GM19397 (cell line): Measurements from ENCODE around the gene CAMK1D.
"Not testable (repeated sequence)": the region's sequence is repeated elsewhere in the genome, so short reads cannot be mapped to it uniquely, and the experiment has no call there.

Source experiments
- ATAC-seq: cut with Tn5 transposase; IDR thresholded peaks from one replicate; pipeline ENCODE4 v1.9.1; 2021; ENCODE audit warnings: mild to moderate bottlenecking, moderate library complexity; ENCODE audit not compliant: unreplicated experiment

Gene CAMK1D

DNA sequence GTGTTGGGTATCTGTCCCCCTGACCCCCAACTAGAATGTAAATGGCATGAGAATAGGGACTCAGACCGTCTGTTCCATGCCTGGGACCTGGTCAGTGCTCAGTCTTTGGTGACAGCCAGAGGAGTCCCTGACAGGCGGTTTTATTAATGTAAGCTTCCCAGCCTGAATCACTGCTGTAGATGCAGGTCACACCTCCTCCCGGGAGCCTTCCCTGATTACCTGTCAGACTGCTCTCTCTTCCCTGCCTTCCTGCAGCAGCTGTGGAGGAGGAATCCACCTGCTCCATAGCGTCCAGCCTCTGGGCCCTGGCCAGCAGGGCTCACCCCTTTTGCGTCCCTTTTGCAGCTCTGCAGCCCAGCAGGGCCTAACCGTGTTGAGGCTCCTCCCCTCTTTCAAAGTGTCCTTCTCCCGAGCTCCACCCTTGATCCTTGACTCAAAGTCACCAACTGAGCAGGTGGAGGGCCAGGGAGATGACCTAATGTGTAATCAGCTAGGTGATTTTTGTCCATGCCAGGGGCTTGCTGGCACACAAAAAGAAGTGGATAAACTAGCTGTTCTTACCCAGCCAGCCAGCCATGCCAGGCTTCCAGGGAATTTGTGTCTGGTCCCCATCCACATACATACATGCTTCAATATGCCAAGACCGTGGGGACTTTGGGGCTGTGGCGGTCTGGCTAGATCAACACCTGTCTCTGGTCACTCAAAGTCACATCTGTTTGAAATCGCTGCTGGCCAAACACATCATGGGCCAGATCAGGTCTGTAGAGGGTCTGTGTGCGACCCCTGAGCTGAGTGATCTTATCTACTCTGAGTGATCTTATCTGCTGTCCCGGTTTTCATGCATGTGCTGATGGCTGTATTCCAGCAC, 457.1 kb downstream of the CAMK1D start:
- ATAC-seq: no peak

DNA sequence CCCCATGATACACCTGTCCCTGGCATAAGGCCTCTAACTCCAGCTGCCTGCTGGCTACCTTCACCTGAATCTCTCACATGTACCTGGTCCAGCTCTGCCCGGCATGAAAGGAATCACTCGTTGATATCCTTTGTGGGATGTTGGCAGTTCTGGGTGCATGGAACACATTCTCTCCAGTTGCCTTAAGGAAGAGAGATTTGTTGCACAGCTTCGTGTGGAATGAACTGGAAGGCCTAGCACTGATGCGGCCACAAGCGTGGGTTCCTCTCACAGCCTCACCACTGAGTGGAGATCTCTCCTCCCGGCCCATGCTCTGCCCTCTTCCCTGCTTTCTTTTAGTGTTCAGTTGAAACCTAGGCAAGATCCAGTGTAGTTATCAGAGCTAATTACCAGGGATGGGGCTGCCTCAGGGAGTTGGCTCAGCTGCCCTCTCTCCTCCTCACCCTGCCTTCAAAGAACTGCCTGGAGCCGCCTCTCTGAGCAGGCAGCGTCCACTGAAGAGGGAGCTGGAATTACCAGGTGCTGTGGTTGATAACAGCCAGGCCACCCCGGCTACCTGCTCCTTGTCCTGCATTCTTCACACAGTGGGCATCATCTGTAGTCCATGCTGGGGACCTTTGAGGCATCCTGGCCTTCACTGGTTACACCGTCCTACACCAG, 457.9 kb downstream of the CAMK1D start:
- no peak for ATAC-seq

DNA sequence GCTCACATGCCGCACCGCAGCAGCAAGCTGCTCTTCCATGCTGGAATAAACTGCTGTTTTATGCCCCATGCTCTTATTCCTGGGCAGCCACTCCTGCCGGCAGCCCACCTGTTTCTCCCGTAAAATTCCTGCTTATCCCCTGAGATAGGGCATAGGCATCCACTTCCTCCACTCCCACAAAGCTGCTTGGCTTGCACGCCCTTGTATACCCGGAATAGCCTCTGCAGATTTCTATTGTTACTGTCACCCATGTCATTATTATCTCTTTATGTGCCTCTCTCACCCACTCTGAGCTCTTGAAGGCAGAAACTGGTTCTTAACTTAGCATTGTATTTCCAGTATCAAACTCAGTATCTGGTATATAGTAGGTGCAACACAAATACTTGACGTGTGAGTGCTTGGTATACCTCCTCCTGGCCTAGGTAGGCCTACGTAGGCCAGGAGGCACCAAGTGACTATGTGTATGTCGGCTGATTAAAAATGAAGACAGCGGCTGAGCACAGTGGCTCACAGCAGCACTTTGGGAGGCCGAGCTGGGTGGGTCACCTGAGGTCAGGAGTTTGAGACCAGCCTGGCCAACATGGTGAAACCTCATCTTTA, 458.8 kb downstream of the CAMK1D start:
- ATAC-seq: no peak

DNA sequence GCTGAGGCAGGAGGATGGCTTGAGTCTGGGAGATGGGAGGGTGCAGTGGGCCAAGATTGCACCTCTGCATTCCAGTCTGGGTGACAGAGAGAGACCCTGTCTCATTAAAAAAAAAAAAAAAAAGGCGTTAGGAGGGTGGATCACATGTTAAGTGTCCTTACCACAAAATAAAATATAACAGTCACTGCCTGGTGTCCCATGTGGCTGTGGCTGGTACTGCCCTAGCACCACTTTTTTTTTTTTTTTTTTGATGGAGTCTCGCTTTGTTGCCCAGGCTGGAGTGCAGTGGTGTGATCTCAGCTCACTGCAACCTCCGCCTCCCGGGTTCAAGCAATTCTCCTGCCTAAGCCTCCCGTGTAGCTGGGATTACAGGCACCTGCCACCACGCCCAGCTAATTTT, 460.7 kb downstream of the CAMK1D start:
- not testable (repeated sequence) for ATAC-seq

DNA sequence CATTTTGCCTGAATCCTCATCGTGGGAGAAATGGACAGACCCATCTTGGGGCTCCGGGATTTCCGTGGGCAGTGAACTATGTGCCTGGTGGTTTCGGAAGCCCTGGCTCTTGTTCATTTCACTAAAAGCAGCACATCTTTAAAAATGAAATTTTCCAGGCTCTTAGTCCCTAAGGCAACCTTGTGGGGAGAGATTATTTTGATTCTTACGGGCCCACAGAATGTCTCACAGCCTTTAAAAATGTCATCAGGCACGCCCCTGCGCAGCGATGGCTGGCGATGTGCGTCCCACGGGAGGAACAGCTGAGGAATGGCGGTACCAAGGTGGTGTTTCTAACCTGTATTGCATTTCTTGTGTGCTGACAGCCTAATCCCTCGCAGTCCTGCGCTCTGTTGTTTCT, 462.5 kb downstream of the CAMK1D start:
- no peak for ATAC-seq

DNA sequence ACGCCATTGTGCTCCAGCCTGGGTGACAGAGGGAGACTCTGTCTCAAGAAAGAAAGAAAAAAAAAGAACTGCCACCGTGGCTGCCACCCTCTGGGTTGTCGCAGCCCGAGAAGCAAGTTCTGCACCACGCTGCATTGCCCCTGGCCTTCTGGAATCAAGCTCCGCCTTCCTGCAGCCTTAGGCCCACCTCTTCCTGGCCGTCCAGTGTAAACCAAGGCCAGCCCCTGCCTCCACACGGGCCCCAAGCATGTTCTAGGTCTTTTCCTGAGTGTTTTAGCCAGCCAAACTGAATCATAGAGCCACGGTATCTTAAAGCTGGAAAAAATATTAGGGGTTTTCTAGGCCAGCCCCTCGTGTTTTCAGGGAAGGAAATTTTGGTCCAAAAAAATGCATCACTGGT, 463.2 kb downstream of the CAMK1D start:
- no peak for ATAC-seq

DNA sequence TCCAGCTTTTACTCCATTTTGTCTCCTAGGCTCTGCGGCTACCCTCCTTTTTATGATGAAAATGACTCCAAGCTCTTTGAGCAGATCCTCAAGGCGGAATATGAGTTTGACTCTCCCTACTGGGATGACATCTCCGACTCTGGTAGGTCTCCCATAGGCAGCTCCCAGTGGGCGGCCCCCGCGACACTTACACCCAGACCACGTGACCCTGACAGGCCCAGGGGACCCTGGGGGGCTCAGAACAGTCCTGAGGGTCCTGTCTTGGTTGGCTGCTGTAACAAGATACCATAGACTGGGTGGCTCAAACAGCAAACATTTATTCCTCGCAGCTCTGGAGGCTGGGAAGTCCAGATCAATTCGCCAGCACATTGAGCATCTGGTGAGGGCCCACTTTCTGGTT, 464.8 kb downstream of the CAMK1D start:
- ATAC-seq: no peak

DNA sequence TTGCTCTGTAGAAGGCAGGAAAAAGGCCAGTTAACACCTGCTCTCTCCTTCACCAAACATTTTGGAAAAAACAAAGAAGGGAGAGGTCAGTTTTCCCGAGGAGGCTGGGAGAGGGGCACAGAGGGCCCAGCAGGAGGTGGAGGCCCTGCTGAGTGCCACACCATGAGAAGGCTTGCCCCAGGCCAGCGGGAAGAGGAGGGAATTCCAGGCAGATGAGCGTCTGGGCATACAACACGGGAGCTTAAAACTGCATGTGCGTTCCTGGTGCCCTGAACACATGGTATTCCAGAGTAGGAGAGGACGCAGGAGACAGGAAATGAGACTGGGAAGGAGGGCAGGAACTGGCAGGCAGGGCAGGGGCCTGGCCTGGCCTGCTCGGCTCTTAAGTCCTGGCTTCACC, 469.7 kb downstream of the CAMK1D start:
- ATAC-seq: no peak

DNA sequence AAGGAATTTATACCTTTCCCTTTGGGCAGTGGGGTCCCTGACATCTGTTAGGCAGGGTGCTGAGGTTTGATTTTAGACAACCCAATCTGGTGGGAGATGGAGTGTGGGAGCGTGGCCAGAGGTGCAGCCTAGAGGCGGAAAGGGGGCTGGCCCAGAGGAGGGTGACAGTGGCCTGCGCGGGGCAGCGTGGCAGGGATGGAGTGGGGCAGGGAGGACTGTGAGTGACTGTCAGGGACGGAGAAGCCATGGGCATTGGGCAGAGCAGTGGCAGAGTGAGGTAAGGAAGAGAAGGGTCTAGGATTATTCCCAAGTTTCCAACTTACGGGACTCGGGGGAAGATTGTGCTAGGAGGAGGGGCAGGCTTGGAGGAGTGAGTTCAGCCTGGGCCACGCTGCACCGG, 470.3 kb downstream of the CAMK1D start:
- no peak for ATAC-seq

DNA sequence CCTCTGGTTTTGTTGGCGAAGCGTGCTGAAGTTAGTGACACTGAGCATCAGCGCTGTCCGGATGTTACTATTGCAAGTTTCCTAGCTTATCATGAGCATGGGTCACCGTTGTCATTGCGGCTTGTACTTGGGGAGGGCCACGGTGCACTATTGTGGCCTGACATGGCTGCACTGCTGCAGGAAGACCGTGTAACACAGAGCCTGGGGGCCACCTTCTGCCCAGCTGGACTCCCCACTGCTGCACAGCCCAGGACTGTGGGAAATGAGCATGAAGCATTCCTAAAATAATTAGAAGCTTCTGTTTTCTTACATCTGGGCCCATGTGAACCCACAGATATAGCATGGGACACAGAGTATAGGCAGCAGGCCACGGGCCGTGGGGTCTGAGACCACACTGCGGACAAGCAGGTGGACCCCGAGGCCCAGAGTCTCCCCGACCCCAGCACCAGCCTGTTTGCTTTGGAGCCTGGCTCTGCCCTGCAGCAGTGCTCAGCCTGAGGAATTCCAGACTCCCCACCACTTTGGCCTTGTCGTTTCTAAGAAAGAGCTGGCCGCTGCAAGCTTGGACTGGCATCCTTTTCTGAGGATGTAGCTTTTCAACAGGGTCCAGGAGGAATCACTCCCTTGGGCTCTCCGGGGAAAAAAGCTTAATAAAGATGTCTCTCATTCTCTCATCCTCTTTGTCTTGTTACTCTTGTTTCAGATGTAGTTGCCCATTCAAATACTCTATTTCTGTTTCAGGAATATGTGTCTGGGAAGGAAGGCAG, 473.0 kb downstream of the CAMK1D start:
- no peak for ATAC-seq

DNA sequence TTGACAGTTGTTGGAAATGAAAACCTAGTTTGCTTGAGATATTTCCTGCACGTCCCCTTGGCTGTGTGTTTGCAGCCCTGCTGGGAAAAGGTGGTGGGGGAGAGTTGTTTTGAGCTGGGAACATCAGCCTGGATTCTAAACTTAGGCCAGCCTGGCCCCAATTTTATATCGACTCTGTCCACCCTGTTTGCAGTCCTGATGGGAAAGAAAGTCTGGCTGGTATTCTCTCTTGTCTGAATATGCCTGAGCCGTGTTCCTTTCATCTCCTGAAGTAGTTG, 473.5 kb downstream of the CAMK1D start:
- no peak for ATAC-seq

DNA sequence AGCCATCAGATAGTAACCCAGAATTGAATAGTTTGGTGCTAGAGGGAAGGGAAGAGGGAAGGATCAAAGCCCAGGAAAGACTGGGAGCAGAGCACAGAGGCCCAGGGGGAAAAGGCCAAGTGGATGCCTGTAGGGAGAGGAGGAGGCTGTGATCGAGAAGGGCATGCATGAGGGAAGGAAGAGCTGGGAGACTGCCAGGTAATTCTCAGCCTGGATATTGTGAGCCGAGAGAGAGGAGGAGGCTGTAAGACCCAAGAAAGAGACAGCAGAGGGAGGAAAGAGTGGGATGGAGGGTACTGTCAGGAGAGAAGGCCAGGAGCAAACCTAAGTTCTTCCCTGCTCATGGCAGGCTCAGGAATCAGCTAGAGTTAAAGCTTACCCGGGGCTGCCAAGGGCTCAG, 474.0 kb downstream of the CAMK1D start:
- ATAC-seq: no peak

DNA sequence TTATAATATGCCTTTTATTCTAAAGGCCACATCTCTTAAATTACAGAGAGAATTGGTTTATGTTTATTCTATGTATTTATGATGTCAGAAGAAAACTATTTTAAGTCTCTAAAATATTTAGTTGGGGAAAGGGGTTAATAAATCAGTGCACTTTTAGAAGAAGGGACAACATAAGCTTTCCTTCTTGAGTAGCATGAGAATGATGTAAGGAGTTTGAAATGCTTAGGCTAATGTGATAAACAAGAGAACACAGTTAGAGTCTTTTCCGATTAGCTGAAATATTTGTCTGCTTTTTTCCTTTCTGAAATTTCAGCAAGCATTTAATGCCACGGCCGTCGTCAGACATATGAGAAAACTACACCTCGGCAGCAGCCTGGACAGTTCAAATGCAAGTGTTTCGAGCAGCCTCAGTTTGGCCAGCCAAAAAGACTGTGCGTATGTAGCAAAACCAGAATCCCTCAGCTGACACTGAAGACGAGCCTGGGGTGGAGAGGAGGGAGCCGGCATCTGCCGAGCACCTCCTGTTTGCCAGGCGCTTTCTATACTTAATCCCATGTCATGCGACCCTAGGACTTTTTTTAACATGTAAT, 476.0 kb downstream of the CAMK1D start:
- no peak for ATAC-seq

DNA sequence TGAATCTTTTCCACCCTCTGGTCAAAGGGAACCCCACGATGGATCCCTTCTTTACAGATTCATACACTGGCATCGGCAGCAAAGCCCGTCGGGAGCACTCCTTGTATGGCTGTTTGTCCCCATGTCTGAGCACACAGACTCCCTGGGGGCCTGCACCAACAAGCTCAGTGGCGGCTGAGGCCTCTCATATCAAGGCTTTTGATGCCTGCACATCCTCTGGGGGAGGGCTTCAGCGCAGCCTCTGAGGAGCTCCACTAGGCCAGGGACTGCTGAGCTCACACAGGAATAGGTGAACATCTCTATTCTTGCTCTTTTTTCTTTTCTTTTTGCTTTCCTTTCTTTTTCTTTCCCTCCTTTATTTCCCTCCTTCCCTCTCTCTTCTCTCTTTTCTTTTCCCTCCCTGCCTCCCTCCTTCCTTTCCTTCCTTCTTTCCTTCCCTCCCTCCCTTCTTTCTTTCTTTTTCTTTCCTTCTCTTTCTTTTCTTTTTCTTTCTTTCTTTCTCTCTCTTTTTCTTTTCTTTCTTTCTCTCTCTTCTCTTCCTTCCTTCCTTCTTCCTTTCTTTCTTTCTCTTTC, 477.5 kb downstream of the CAMK1D start:
- no peak for ATAC-seq

DNA sequence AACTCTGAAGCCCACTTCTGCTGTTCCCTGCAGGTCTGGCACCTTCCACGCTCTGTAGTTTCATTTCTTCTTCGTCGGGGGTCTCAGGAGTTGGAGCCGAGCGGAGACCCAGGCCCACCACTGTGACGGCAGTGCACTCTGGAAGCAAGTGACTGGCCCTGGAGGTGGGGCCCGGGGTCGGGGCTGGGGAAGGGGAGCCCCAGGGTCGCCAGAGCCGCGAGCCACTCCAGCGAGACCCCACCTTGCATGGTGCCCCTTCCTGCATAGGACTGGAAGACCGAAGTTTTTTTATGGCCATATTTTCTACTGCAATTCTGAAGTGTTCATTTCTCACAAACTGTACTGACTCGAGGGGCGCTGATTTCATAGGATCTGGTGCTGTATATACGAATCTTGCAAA, 479.4 kb downstream of the CAMK1D start:
- ATAC-seq: no peak

DNA sequence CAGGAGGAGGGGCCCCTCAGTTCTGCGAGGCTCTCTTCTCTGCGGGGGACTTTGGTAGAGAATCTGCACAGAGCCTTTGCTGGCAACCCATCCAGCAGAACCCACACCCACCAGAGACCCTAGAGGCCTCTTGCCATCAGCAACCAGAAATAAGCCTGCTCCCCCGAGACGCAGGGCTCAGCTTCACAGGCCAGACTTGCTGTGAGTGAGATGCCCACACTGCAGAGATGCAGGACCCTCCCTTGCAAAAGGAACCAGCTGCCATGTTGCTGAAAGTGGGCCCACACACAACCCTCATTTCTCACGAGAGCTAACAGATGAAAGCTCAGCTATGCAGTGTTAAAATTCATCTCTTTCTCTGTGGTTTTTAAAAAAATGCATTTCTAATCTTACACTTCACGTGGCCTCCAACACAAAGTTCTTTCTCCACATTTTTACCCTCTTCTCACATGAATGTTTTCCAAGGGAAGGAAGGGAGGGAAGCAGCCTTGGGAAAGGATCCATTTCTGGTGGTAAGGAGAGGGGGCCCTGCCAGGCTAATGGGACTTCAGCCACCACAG, 480.6 kb downstream of the CAMK1D start:
- ATAC-seq: no peak

DNA sequence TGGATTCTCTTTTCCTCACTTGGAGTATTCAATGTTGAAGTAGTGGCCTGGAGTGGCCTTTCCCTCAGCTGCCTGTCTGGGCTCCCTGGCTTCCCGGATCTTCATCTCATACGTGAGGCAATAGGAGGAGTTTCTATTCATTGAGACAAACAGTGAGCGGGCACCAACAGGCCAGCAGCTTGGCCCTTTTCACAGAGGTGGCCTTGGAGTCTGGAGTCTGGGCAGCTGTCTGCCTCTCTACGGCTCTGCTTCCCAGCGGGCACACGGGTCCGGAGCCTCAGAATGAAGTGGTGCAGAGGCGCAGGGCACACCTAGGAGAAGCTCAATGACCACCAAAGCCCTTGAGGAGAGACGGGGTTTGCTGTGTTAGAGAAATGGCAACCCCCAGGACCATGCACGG, 482.7 kb downstream of the CAMK1D start:
- no peak for ATAC-seq

DNA sequence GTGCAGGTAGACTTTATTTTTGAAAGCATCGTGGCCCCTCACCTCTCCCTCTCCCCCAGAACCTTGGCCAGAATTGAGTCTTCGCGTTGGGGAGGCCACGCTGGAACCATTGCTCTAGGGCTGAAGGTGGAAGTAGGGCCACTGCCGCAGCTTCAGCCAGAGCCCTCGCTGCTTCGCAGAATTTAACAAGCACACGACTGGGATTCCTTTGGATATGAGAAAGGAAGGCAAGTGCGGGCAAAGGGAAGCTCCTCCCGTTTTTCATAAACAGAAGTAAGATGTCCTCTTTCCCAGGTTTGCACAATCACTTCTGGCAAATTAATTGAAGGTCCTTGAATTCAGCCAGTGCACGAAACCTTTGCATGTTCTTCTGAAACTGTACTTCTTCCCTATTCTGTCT, 484.1 kb downstream of the CAMK1D start:
- no peak for ATAC-seq

DNA sequence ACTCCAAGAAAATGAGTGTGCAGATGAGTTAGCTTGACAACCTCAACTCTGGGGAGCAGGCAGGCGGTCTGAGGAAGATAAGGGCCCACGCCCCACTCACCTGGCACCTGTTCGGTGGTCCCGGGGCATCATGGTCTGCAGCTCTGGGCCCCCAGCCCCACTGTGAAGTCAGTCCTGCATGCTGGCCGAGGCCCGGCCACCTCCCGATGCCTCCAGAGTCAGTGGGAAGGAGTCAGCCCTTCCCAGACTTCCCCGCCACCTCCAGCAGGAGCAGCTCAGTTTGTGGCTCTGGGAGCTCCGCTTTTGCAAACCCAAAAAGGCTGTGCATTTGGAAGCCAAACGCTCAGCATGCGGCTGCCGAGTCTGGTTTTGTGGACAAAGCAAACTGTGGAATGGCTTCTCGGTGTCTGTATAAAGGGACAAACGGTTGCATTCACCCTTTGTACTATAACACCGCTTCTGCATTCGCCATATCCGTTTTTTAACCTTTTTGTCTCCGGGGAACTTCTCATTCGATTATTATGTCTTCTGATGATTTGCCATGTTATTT, 484.8 kb downstream of the CAMK1D start:
- no peak for ATAC-seq

DNA sequence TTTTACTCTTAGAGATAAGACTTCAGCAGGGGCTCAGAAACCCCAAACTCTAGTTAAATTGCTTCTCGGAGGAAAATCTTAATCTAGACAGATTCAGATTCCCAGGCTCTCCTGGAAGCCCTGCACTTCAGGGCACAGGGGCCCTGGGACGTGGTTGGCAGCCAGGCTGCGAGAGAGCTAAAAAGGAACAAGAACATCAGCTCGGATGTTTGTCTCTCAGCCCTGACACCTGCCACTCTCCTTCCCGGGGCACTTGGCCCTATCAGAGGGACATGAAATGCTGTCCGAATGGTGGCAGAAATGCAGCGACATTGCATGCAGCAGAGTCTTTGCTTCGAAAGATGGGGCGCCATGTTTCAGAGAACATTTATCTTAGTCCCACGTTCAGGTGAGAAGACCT, 485.4 kb downstream of the CAMK1D start:
- no peak for ATAC-seq
